Liver (tissue), 9 donors: Measurements from ENCODE around the gene DIPK1A. TPM values are rescaled to one million over a fixed set of nuclear protein-coding genes. Genes with fewer than 3 reads are reported as not detected.

Experiments used
- DNase-seq: peaks from one replicate; pipeline ENCODE4 v3.0.0-alpha.2; 2017; ENCODE audit warnings: low spot score
- H3K27ac ChIP-seq, 2 donors: one replicate each; pipeline ENCODE4 v1.7.0; 2013; ENCODE audit warnings: inconsistent platforms in 2 of 2, low read length in 2 of 2, control low read depth in 1 of 2, low read depth in 1 of 2, mild to moderate bottlenecking in 1 of 2
- H3K27me3 ChIP-seq, 4 donors: one replicate each; pipeline versions ENCODE4 v1.6.1 to v1.7.0; 2013; ENCODE audit warnings: low read length in 3 of 4, inconsistent platforms in 1 of 4, mild to moderate bottlenecking in 1 of 4, moderate library complexity in 1 of 4; ENCODE audit not compliant: control insufficient read depth in 4 of 4, insufficient read depth in 4 of 4
- H3K36me3 ChIP-seq, 4 donors: one replicate each; pipeline versions ENCODE4 v1.6.1 to v1.7.0; 2013; ENCODE audit warnings: low read length in 3 of 4, mild to moderate bottlenecking in 3 of 4, low read depth in 1 of 4, moderate library complexity in 1 of 4; ENCODE audit not compliant: control insufficient read depth in 4 of 4, insufficient read depth in 3 of 4
- H3K4me1 ChIP-seq, 4 donors: one replicate each; pipeline versions ENCODE4 v1.6.1 to v1.7.0; 2013; ENCODE audit warnings: low read length in 3 of 4, mild to moderate bottlenecking in 3 of 4, moderate library complexity in 1 of 4; ENCODE audit not compliant: control insufficient read depth in 4 of 4, insufficient read depth in 4 of 4
- H3K4me3 ChIP-seq, 3 donors: one replicate each; pipeline versions ENCODE4 v1.6.1 to v1.7.0; 2013; ENCODE audit warnings: low read length in 3 of 3, control low read depth in 1 of 3, low read depth in 1 of 3, mild to moderate bottlenecking in 1 of 3
- H3K9ac ChIP-seq, 2 donors: one replicate each; pipeline ENCODE4 v1.7.0; 2013; ENCODE audit warnings: low read length in 2 of 2, mild to moderate bottlenecking in 2 of 2, moderate library complexity in 2 of 2, control low read depth in 1 of 2, low read depth in 1 of 2
- H3K9me3 ChIP-seq, 4 donors: one replicate each; pipeline versions ENCODE4 v1.6.1 to v1.7.0; 2013; ENCODE audit warnings: low read length in 3 of 4; ENCODE audit not compliant: control insufficient read depth in 4 of 4
- ATF3 ChIP-seq: IDR thresholded peaks from 2 replicates; pipeline ENCODE4 v1.6.1; 2016; ENCODE audit warnings: antibody characterized with exemption
- CTCF ChIP-seq: fragments of 150-350 bp; IDR thresholded peaks from 2 replicates; pipeline ENCODE4 v1.5.1; 2017; ENCODE audit warnings: improper control_type of control experiment, low read depth, low read length; ENCODE audit not compliant: missing input control
- EGR1 ChIP-seq, 2 donors: IDR thresholded peaks; 2 replicates each; pipeline ENCODE4 v1.6.1; 2016 to 2018; ENCODE audit warnings: antibody characterized with exemption in 2 of 2, low read depth in 2 of 2
- FOXA1 ChIP-seq: IDR thresholded peaks from 2 replicates; pipeline ENCODE4 v1.6.1; 2016; ENCODE audit warnings: antibody characterized with exemption
- FOXA2 ChIP-seq: IDR thresholded peaks from 2 replicates; pipeline ENCODE4 v1.6.1; 2016; ENCODE audit warnings: antibody characterized with exemption
- GABPA ChIP-seq, 2 donors: IDR thresholded peaks in 1 of 2; conservative IDR thresholded peaks in 1 of 2; 2 replicates each; pipeline ENCODE4 v1.6.1; 2016; ENCODE audit warnings: antibody characterized with exemption in 2 of 2, mild to moderate bottlenecking in 1 of 2, moderate library complexity in 1 of 2
- HNF4A ChIP-seq, 2 donors: conservative IDR thresholded peaks; 2 replicates each; pipeline ENCODE4 v1.6.1; 2016; ENCODE audit warnings: antibody characterized with exemption in 2 of 2, mild to moderate bottlenecking in 2 of 2
- HNF4G ChIP-seq: IDR thresholded peaks from 2 replicates; pipeline ENCODE4 v1.6.1; 2016; ENCODE audit warnings: antibody characterized with exemption
- JUND ChIP-seq, 2 donors: IDR thresholded peaks; 2 replicates each; pipeline ENCODE4 v1.6.1; 2016; ENCODE audit warnings: antibody characterized with exemption in 2 of 2
- MAX ChIP-seq: IDR thresholded peaks from 2 replicates; pipeline ENCODE4 v1.6.1; 2016; ENCODE audit warnings: antibody characterized with exemption
- RAD21 ChIP-seq, 2 donors: IDR thresholded peaks; 2 replicates each; pipeline ENCODE4 v1.6.1; 2016; ENCODE audit warnings: antibody characterized with exemption in 2 of 2, mild to moderate bottlenecking in 2 of 2
- REST ChIP-seq: IDR thresholded peaks from 2 replicates; pipeline ENCODE4 v1.6.1; 2016; ENCODE audit warnings: antibody characterized with exemption, mild to moderate bottlenecking
- RXRA ChIP-seq, 2 donors: IDR thresholded peaks; 2 replicates each; pipeline ENCODE4 v1.6.1; 2017 to 2018; ENCODE audit warnings: antibody characterized with exemption in 2 of 2, mild to moderate bottlenecking in 1 of 2
- SP1 ChIP-seq: IDR thresholded peaks from 2 replicates; pipeline ENCODE4 v1.6.1; 2018; ENCODE audit warnings: antibody characterized with exemption, mild to moderate bottlenecking
- TAF1 ChIP-seq: conservative IDR thresholded peaks from 2 replicates; pipeline ENCODE4 v1.6.1; 2016; ENCODE audit warnings: antibody characterized with exemption, mild to moderate bottlenecking
- YY1 ChIP-seq: IDR thresholded peaks from 2 replicates; pipeline ENCODE4 v1.6.1; 2016; ENCODE audit warnings: antibody characterized with exemption, mild to moderate bottlenecking
- WGBS: extraction: QIAGEN DNeasy Blood & Tissue Kit; methylation state at CpG from one replicate; pipeline ENCODE4 v1.1.7; 2013; 5-methylcytosine and 5-hydroxymethylcytosine counted together
- polyA plus RNA-seq, 2 donors: library from polyadenylated mRNA; stranded (reverse) in 1 of 2; unstranded in 1 of 2; fragments of 200-250 nt in 1 of 2; fragments of >200 nt in 1 of 2; fragmentation: Nextera tagmentation in 1 of 2; extraction: Ambion mirVana in 1 of 2; gene quantifications; one replicate each; pipeline versions ENCODE4 v1.2.1 to v1.2.3, GENCODE V29; 2013 to 2015
- total RNA-seq, 2 donors: library from RNA; depleted of rRNA; stranded (reverse); fragments of >200 nt; gene quantifications; one replicate each; pipeline ENCODE4 v1.2.3, GENCODE V29; 2014
- TF ChIP-seq, protein P1 (sequence below): IDR thresholded peaks from 2 replicates; pipeline ENCODE4 v1.6.1; 2016; ENCODE audit warnings: antibody characterized with exemption
- donor health status: healthy.
- donor health status: healthy.
- donor health status: healthy.
- donor health status: healthy.
- donor health status: healthy.

The DIPK1A gene
- total and polyA plus RNA-seq, 4 donors, result 7.9 to 11.6 (median 10.2) TPM

DNA sequence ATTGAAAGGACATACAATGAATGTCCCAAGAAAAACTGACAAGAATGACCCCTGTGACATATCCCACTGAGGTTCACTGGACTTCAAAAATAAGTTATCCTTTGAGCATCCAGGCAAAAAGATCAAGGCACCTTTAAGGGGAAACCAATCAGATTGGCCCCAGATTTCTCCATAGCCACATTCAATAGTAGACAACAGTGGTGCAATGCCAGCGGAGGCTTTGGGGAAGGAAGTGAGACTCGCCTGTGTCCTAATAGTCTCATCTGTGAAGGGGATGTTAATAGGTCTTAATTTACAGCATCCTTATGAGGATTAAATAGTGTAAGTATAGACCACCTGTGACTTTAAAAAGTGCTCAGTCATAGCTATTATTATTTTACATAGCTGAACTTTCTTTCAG is 108.0 kb downstream of the DIPK1A start:
- no peak for TF ChIP-seq REST
- TF ChIP-seq GABPA (IDR thresholded peaks at IDR 0.05 in 1 of 2, conservative IDR thresholded peaks at IDR 0.05 in 1 of 2), result no peak
- TF ChIP-seq ATF3, result no peak
- TF ChIP-seq RXRA (IDR thresholded peaks at IDR 0.05), result no peak
- TF ChIP-seq FOXA1, result no peak
- no peak for TF ChIP-seq YY1
- no peak for TF ChIP-seq TAF1
- TF ChIP-seq MAX, result no peak
- TF ChIP-seq, protein P1, sequence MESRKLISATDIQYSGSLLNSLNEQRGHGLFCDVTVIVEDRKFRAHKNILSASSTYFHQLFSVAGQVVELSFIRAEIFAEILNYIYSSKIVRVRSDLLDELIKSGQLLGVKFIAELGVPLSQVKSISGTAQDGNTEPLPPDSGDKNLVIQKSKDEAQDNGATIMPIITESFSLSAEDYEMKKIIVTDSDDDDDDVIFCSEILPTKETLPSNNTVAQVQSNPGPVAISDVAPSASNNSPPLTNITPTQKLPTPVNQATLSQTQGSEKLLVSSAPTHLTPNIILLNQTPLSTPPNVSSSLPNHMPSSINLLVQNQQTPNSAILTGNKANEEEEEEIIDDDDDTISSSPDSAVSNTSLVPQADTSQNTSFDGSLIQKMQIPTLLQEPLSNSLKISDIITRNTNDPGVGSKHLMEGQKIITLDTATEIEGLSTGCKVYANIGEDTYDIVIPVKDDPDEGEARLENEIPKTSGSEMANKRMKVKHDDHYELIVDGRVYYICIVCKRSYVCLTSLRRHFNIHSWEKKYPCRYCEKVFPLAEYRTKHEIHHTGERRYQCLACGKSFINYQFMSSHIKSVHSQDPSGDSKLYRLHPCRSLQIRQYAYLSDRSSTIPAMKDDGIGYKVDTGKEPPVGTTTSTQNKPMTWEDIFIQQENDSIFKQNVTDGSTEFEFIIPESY, result no peak
- TF ChIP-seq HNF4A (conservative IDR thresholded peaks at IDR 0.05), result no peak
- no peak for TF ChIP-seq CTCF
- no peak for TF ChIP-seq SP1
- no peak for TF ChIP-seq FOXA2
- no peak for TF ChIP-seq EGR1 (IDR thresholded peaks at IDR 0.05; ENCODE audit: low read depth in 2 of 2)
- 85% methylated on average over 2 of the region's 2 CpGs for WGBS
- Histone ChIP-seq H3K27me3 (no peaks in the 10 kb centered on the region), H3K9me3 (no peaks in the 10 kb centered on the region), H3K36me3 (peaks cover 0 to 4% (median under 1%) of the 10 kb centered on the region in 4 donors), H3K4me1 (peaks cover 2 to 7% (median 4%) of the 10 kb centered on the region in 4 donors), H3K9ac (no peak overlapping the region), H3K27ac (no peak overlapping the region), H3K4me3 (no peak overlapping the region)
- DNase-seq, result no peak

DNA sequence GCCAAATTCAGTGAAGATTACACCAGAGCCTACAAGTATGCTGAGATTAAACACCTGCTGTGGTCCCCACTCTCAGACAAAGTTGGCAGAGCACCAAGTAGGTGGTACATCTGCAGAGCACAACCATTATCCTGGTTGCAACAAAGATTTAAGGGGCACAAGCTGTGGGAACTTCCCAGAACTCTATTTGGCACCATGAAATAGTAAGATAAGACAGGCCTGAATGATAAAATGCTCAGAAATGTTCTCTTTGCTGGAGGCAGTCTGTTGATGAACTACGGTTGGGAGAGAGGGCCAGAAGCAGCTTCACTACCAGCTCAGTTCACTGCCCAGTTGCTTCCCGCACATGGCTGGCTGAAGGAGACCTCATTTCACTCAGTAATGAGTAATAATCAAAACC is 109.5 kb downstream of the DIPK1A start:
- no peaks in the 10 kb centered on the region for H3K9me3 ChIP-seq
- H3K4me3 ChIP-seq, result no peak overlapping the region
- WGBS, result 93% methylated on average over 2 of the region's 2 CpGs
- no peaks in the 10 kb centered on the region for H3K27me3 ChIP-seq
- peaks cover 0 to 4% (median under 1%) of the 10 kb centered on the region in 4 donors for H3K36me3 ChIP-seq
- H3K27ac ChIP-seq, result no peak overlapping the region
- H3K4me1 ChIP-seq, result no peaks in the 10 kb centered on the region
- H3K9ac ChIP-seq, result no peak overlapping the region
- DNase-seq, result no peak
- TF ChIP-seq JUND (IDR thresholded peaks at IDR 0.05) (no peak), HNF4A (conservative IDR thresholded peaks at IDR 0.05) (no peak), MAX (no peak), RAD21 (IDR thresholded peaks at IDR 0.05) (no peak), GABPA (IDR thresholded peaks at IDR 0.05 in 1 of 2, conservative IDR thresholded peaks at IDR 0.05 in 1 of 2) (no peak), YY1 (no peak), TAF1 (no peak), REST (no peak), ATF3 (no peak), HNF4G (no peak)
- TF ChIP-seq, protein P1, result no peak
